GM20000 (cell line): Measurements from ENCODE around the gene SMOC2.

Source experiments
- DNase-seq: peaks from one replicate; pipeline ENCODE4 v3.0.0; 2012; ENCODE audit warnings: low spot score
- CTCF ChIP-seq: IDR thresholded peaks from 2 replicates; pipeline ENCODE4 v1.5.1; 2012; ENCODE audit warnings: mild to moderate bottlenecking, control low read depth; ENCODE audit errors: extremely low read depth, missing control alignments

The SMOC2 gene

GRCh38 chr6:168660400-168660945 is 219.5 kb downstream of the SMOC2 start:
- TF ChIP-seq CTCF: no peak
- no peak for DNase-seq

- no peak for TF ChIP-seq CTCF
- no peak for DNase-seq
Observed at GRCh38 chr6:168662301-168662936, 221.4 kb downstream of the SMOC2 start.

- no peak for TF ChIP-seq CTCF
Observed at GRCh38 chr6:168663041-168663440, 222.1 kb downstream of the SMOC2 start.

GRCh38 chr6:168664956-168665355 is 224.0 kb downstream of the SMOC2 start:
- TF ChIP-seq CTCF: no peak
- no peak for DNase-seq

More at GRCh38 chr6:168663041-168663440, 222.1 kb downstream of the SMOC2 start:
- DNase-seq: no peak

GRCh38 chr6:168666170-168666569 is 225.2 kb downstream of the SMOC2 start:
- no peak for DNase-seq
- no peak for TF ChIP-seq CTCF

- no peak for TF ChIP-seq CTCF
- DNase-seq: no peak
Observed at GRCh38 chr6:168666699-168667427, 225.9 kb downstream of the SMOC2 start.

GRCh38 chr6:168667428-168667805 is 226.4 kb downstream of the SMOC2 start:
- no peak for TF ChIP-seq CTCF
- DNase-seq: no peak
